ENCODE results near the gene JCAD. TPM values are rescaled to one million over a fixed set of nuclear protein-coding genes. Genes with fewer than 3 reads are reported as not detected.

The JCAD gene
- total RNA-seq, 1 experiment from 2014 or later: 19.1 TPM

- DNase-seq (ENCODE audit: extremely low read depth, low read depth): no peak
These were observed 12.0 kb downstream of the JCAD start for GRCh38 chr10:30047430-30047829.

DNA sequence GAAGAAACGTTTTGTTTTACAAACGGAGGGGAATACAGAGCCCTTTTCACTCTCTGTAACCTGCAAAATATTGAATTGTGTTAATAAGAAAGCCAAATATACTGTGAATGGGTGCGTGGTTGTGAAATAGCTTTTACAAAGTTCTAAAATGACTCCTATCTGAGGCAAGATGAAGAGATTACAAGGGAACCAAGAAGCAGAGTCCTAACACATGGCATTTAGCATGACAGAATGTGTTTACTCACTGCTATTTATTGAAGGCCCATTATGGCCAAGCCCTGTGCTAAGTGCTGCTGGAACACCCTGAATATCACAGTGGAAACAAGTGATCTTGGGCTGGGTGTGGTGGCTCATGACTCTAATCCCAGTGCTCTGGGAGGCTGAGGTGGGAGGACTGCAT is 12.9 kb downstream of the JCAD start:
- no peak for DNase-seq (ENCODE audit: extremely low read depth, low read depth)

GRCh38 chr10:30045961-30046360 is 13.4 kb downstream of the JCAD start:
- DNase-seq (ENCODE audit: extremely low read depth, low read depth): no peak

DNA sequence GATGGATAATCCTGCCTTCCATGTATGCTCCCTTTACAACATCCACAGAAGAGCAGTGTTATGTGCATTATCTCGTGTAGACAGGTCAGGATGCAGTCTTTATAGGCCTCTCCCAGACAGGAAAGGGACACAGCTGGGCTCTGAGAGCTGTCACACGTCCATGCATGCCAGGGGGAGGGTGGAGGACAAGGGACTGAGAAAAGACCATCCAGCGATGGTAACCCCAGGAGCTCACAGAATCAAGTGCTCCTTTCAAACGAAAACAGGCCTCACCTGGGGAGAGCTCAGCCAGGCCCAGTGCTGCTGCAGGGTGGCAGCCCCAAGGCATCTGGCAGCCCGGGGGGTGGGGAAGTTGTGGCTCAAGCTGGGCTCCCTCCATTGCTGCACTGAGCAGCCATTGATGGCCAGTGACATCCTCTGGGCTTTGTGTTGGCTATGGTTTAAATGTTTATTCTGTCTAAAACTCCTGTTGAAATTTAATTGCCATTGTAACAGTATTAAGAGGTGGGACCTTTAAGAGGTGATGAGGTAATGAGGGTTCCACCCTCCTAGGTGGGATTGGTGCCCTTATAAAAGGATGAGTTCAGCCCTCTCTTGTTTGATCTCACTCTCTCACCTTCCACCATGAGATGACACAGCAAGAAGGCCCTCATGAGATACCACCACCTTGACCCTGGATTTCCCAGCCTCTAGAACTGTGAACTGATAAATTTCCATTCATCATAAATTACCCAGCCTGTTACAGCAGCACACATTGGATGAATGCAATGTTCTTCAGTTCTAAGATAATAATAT is 15.7 kb downstream of the JCAD start:
- no peak for DNase-seq (ENCODE audit: extremely low read depth, low read depth)

GRCh38 chr10:30042820-30043219 is 16.6 kb downstream of the JCAD start:
- no peak for DNase-seq (ENCODE audit: extremely low read depth, low read depth)

- DNase-seq (ENCODE audit: extremely low read depth, low read depth): no peak
These were observed 17.9 kb downstream of the JCAD start for GRCh38 chr10:30041196-30042105.

DNA sequence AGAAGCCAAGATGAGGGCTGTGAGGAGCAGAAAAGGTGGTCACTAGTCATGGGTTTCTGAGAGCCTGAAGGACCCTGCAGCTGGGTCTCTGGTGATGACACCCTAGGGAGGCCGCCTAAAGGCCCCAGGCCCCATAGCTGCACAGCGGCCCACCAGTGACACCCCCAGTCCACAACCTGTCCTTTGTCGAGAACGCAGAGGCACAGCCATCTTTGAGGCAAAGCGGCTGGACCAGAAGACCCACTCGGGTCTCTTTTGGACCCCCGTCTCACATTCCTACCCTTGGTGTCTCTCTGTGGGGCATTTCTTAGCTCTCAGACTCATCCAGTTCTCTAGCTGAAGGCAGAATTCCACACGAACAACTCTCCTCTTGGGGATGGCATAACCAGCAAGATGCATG is 18.8 kb downstream of the JCAD start:
- no peak for DNase-seq (ENCODE audit: extremely low read depth, low read depth)

GRCh38 chr10:30039988-30040387 is 19.4 kb downstream of the JCAD start:
- no peak for DNase-seq (ENCODE audit: extremely low read depth, low read depth)

DNA sequence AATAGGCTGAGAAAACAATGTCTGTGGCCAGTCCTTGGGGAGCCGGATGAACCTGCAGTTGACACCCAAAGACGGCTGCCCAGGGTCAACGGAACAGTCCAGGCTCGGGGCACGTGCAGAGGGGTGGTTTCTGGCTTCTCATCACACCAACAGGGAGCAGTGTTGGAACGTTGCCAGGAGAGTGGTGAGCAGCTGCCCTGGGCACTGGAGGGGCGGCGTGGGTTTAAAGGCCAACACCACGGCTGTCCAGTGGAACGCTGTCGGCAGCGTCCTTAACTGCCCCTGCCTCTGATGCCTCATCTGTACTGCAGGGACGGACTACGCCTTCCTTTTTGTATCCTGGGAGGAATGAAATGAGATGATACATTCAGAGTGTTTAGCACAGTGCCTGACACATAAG is 19.8 kb downstream of the JCAD start:
- DNase-seq (ENCODE audit: extremely low read depth, low read depth): no peak

DNA sequence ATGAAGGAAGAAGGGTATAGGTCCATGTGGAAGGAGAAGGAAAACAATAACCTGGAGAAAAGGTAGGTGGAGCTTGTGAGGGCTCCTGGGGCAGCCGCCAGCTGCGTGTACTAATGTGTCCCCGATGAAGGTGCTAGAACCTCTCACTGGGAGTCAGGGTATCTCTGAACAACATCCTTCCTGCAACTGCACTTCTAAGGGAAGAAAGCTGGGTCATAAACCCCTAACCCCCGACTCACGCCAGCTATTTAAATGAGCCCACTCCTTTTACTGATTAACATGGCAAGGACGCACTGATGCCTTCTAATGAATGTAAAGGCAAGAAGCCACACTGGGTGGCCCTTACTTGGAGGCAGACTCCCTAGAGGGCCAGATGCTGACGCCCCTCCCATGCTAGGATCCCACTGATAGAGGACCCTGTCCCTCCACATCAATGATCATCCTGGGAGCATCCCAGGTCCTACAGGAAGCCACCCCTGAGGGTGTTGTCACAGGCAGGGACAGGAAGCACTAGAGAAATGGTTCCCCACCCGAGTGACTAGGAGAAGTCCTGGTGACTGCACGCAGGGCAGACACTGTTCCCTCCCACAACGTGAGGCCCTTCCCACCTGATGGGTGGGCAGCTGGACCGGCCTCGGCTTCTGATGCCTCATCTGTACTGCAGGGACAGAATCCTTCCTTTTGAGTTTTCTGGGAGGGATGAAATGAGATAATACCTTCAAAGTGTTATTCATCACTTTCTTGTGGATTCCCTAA is 20.4 kb downstream of the JCAD start:
- no peak for DNase-seq (ENCODE audit: extremely low read depth, low read depth)

- no peak for DNase-seq (ENCODE audit: extremely low read depth, low read depth)
These were observed 21.6 kb downstream of the JCAD start for GRCh38 chr10:30037620-30038336.

DNA sequence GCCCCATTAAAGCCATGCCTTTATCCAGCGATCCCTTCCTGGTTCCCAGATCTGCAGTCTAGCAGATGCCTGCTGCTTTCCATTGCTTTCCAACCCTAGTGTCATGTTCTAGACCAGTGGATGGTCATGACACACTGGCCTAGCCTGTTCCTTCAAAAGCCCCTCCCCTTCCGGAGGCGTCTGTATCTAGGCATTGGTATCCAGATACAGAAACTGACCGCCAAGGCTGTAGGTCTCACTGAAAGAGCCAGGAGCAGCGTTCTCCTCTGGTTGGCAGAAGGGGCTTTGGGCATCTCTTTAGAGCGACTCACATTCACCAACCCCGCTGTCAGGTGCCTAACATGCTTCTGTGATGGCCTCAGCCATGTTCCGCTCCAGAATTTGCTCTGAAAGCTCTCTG is 22.6 kb downstream of the JCAD start:
- no peak for DNase-seq (ENCODE audit: extremely low read depth, low read depth)

- no peak for DNase-seq (ENCODE audit: extremely low read depth, low read depth)
These were observed 23.0 kb downstream of the JCAD start for GRCh38 chr10:30036341-30036740.

DNA sequence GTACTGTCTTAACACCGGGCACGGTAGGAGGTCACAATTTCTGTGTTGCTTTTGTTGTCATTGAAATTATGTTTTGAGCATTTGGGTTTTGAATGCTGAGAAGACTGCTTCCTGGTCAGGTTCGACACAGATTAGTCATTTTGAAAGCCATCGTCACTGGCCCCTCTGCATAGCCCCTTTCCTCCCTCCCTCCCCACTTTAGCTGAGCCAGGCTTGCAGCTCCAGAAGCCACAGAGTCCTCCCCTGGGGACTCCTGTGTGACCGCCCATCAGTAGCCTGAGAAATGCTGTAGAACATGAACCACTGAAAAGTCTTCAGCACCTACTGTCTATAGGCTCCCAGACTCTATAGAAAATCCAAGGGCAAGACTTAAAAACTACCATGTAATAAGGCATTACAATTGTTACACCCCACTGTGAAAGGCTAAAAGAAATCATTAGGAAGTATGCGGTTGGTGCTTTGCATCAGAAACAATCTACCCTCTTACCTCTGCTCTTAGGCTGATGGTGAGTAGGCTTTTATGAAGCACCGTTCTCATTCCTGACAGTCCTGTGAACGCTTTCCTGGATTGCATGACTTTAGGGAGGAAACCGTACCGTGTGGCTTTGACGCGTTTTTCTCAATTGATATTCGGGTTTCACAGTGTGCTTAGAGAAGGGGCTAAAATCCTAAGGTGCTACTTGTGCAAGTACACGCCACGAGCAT is 24.8 kb downstream of the JCAD start:
- DNase-seq (ENCODE audit: extremely low read depth, low read depth): no peak

- no peak for DNase-seq (ENCODE audit: extremely low read depth, low read depth)
These were observed 27.3 kb downstream of the JCAD start for GRCh38 chr10:30032125-30032524.

DNA sequence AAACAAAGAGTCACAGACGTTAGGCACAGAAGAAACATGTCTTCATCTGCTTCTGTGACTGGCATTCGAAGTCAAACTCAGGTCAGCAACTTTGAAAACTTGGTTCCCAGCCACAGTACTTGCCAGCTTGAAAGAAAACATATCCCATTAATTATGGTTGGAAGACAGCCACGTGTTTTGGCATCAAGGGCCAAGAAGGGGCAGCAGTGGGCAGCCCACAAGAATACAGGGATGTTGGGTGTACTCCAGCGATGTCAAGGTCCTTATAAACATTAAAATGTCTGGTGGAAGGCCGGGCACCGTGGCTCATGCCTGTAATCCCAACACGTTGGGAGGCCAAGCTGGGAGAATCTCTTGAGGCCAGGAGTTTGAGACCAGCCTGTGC is 29.5 kb downstream of the JCAD start:
- no peak for DNase-seq (ENCODE audit: extremely low read depth, low read depth)

DNA sequence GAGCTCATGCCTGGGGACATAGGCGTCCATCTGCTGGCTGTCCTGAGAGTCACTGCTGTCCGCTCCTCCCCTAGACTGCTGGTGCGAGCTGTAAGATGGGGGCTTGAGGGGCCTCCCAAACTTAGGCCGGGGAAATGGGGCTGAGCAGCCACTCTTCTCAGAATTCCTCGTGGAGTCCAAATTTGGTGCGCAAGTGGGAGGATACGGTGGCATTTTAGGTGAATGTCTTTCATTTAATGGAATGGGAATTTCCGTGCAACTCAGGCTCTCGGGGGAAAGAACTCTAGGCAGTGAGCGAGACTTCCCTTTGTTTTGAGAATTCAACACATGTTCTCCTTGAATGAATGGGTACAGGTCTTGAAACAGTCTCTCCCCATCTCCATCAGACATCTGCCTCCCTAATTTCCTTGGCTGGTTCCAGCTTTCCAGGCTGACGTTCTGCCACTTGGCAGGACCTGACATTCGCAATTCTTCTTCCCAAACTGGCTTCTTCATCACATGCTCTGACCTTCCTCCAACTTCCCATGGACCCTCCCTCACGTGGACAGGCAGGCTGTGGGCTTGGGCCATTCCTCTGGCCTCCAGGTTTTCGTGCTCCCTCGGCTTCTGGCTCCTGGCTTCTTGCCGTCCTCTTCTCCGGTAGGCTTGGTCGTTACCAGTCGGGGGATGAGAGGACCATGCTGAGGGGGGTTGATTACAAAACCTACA is 30.1 kb downstream of the JCAD start:
- no peak for DNase-seq (ENCODE audit: extremely low read depth, low read depth)

DNA sequence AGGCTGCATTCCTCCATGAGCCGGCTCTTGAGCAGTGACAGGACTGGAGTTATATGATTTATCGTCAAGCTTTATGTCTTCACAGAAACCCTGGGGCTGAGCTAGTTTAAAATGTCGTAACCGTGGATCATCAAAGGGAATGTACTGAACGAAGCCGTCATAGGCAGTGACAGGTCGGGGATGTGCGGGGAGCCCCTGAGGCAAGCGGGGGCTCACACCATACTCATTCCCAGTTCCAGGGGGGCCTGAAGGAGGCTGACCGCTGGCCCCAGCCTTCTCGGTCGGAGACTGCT is 30.7 kb downstream of the JCAD start:
- DNase-seq (ENCODE audit: extremely low read depth, low read depth): no peak

DNA sequence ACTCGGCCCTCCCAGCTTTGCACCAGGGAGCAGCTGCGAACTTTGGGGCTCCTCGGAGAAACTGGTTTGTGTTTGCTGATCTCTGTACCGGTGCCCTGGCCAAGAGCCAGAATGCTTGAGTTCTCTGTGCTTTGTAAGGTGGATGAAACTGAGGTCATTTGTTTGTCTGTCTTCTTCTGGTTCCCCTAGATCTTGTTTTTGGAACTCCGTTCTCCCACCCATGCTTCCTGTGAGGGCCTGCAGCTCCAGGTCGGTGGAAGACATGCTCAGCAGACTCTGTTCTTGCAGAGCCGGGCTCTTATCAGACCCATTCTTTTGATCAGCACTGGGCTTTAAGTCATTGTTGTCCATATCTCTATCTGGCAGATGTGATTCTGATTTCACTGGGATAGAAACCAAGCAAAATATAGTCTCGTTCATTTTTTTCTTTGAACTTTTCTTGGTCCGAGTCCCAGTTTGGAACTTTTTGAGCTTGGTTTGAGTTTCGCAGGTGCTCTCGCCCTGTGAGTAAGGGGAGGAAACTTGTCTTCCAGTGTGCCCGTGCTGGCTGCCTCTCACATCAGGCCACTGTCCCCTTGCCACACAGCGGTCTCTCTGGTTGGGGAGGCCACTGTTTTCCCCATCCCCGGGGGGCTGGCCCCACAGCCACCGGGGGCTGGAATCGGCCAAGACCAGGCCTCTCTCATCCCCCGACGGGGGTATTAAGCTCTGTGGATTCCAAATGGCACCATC is 31.2 kb downstream of the JCAD start:
- DNase-seq (ENCODE audit: extremely low read depth, low read depth): no peak

All from NCI-H460 (cell line).